CD4-positive, CD25-positive, alpha-beta regulatory T cell (primary cell): ENCODE measurements around the gene KPNA6. TPM values are rescaled to one million over a fixed set of nuclear protein-coding genes. Genes with fewer than 3 reads are reported as not detected.

Experiments used
- ATAC-seq, 2 donors: fragments of 150-1000 bp; cut with Tn5 transposase; one replicate each; pipeline ENCODE4 v1.10.0; 2021; ENCODE audit warnings: low read depth in 2 of 2, moderate number of reproducible peaks in 2 of 2, moderate library complexity in 1 of 2
- DNase-seq, 3 donors: peaks; one replicate each; pipeline versions ENCODE4 v3.0.0 to v3.0.0-alpha.2; 2012 to 2022; ENCODE audit warnings: mixed read lengths in 1 of 3
- H3K27ac ChIP-seq: one replicate; pipeline ENCODE4 v1.7.0; 2013; ENCODE audit warnings: mild to moderate bottlenecking, low read length; ENCODE audit not compliant: insufficient read depth, poor library complexity, severe bottlenecking
- H3K27me3 ChIP-seq: one replicate; pipeline ENCODE4 v1.7.0; 2013; ENCODE audit warnings: low read length; ENCODE audit not compliant: control insufficient read depth, insufficient read depth
- H3K36me3 ChIP-seq: one replicate; pipeline ENCODE4 v1.7.0; 2013; ENCODE audit warnings: mild to moderate bottlenecking, low read length, moderate library complexity; ENCODE audit not compliant: control insufficient read depth, insufficient read depth
- H3K4me1 ChIP-seq: 2 replicates; pipeline ENCODE4 v1.7.0; 2013; ENCODE audit warnings: mild to moderate bottlenecking, low read length; ENCODE audit not compliant: insufficient read depth, control insufficient read depth, poor library complexity, severe bottlenecking
- H3K4me3 ChIP-seq: one replicate; pipeline ENCODE4 v1.7.0; 2013; ENCODE audit warnings: low read depth, mild to moderate bottlenecking, low read length, moderate library complexity
- H3K9me3 ChIP-seq, 2 experiments: 1 replicate in 1 of 2; 2 replicates in 1 of 2; pipeline ENCODE4 v1.7.0; 2013; ENCODE audit warnings: low read length in 2 of 2, mild to moderate bottlenecking in 1 of 2, moderate library complexity in 1 of 2; ENCODE audit not compliant: control insufficient read depth in 2 of 2
- H3K27ac Mint-ChIP-seq, 3 donors: one replicate each; pipeline ENCODE4 v1.8.0; 2020 to 2022; ENCODE audit warnings: mild to moderate bottlenecking in 3 of 3, mixed read lengths in 3 of 3, moderate library complexity in 2 of 3
- H3K27me3 Mint-ChIP-seq: one replicate; pipeline ENCODE4 v1.8.0; 2022; ENCODE audit warnings: mild to moderate bottlenecking, mixed read lengths
- H3K36me3 Mint-ChIP-seq: one replicate; pipeline ENCODE4 v1.8.0; 2020; ENCODE audit warnings: mixed read lengths
- H3K4me1 Mint-ChIP-seq, 4 donors: one replicate each; pipeline ENCODE4 v1.8.0; 2020 to 2022; ENCODE audit warnings: mixed read lengths in 4 of 4, mild to moderate bottlenecking in 1 of 4
- H3K4me3 Mint-ChIP-seq, 4 donors: one replicate each; pipeline ENCODE4 v1.8.0; 2020 to 2022; ENCODE audit warnings: mild to moderate bottlenecking in 4 of 4, mixed read lengths in 4 of 4, moderate library complexity in 3 of 4
- H3K9me3 Mint-ChIP-seq, 7 donors: one replicate each; pipeline ENCODE4 v1.8.0; 2020 to 2022; ENCODE audit warnings: mixed read lengths in 7 of 7, mild to moderate bottlenecking in 3 of 7, moderate library complexity in 2 of 7
- polyA plus RNA-seq, 4 donors: library from polyadenylated mRNA; unstranded; fragments of 300-500 nt; fragmentation: Illumina TruSeq; gene quantifications; one replicate each; pipeline ENCODE4 v1.2.3, GENCODE V29; 2021
- total RNA-seq: library from RNA; stranded (reverse); gene quantifications from one replicate; pipeline ENCODE4 v1.2.3, GENCODE V29; 2022

KPNA6 gene
- total and polyA plus RNA-seq, 5 donors from 2014 or later: 22.7 to 56.1 (median 28.6) TPM

DNA sequence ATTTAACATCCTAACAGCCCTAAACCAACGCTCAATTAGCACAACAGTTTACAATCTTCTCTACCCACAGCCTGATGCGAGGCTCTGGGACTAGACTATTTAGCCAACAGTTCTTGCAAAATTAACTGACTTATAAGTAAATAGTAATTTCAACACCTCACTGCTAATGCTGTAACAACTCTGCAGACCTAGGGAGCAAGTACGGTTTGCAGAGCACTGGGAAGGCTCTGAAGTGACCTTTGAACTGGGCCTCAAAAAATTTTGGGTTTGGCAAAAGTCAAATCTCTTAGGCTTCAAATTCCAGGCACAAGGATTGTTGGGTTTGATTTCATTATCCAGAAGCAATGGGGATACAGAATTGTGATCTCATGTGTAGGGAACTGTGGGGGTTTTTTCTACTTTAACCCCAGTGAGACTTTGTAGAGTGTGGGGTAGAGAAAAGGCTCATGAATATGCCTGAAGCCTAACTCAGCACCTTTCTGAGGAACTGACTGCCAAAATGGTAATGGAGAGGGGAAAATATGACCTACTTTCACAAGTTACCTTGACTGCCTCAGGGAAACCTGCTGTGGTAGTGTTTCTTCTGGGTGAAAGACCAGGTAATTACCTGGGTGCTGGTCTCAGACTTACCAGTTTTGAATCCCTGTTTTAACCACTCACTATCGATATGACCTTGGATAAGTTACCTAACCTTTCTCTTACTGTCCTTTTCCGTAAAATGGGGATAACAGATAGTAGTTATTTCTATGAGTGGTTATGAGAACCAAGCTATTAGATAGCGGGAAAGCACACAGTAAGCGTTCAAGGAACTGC is 70.7 kb downstream of the KPNA6 start:
- H3K27me3 ChIP-seq: no peaks in the 10 kb centered on the region
- Mint-ChIP-seq H3K4me1 (peaks cover 10 to 43% (median 28%) of the 10 kb centered on the region in 4 donors), H3K27ac (peak overlapping the region; percentile 90 to 96 (median 95)), H3K36me3 (peaks cover 9% of the 10 kb centered on the region), H3K27me3 (no peaks in the 10 kb centered on the region), H3K9me3 (peaks cover 0 to 1% (median 0%) of the 10 kb centered on the region in 7 donors), H3K4me3 (peak overlapping the region; percentile 85 to 100 (median 93))
- peak overlapping the region; percentile 85 for H3K27ac ChIP-seq
- ATAC-seq (no peak), DNase-seq (no peak)
- no peaks in the 10 kb centered on the region for H3K9me3 ChIP-seq
- peaks cover 6% of the 10 kb centered on the region for H3K36me3 ChIP-seq
- peaks cover 39% of the 10 kb centered on the region for H3K4me1 ChIP-seq
- H3K4me3 ChIP-seq: peak overlapping the region; percentile 83

GRCh38 chr1:32179193-32179442 is 71.3 kb downstream of the KPNA6 start:
- ATAC-seq: no peak
- Histone ChIP-seq H3K36me3 (peaks cover 10% of the 10 kb centered on the region), H3K4me1 (peaks cover 42% of the 10 kb centered on the region), H3K4me3 (peak overlapping the region; percentile 83), H3K27ac (peak overlapping the region; percentile 85), H3K27me3 (no peaks in the 10 kb centered on the region), H3K9me3 (no peaks in the 10 kb centered on the region)
- Mint-ChIP-seq H3K27me3 (no peaks in the 10 kb centered on the region), H3K4me1 (peaks cover 10 to 47% (median 30%) of the 10 kb centered on the region in 4 donors), H3K36me3 (peaks cover 12% of the 10 kb centered on the region), H3K4me3 (peak overlapping the region; percentile 85 to 100 (median 93)), H3K9me3 (peaks cover 0 to 1% (median 0%) of the 10 kb centered on the region in 7 donors), H3K27ac (peak overlapping the region; percentile 90 to 96 (median 95))
- DNase-seq: no peak

DNA sequence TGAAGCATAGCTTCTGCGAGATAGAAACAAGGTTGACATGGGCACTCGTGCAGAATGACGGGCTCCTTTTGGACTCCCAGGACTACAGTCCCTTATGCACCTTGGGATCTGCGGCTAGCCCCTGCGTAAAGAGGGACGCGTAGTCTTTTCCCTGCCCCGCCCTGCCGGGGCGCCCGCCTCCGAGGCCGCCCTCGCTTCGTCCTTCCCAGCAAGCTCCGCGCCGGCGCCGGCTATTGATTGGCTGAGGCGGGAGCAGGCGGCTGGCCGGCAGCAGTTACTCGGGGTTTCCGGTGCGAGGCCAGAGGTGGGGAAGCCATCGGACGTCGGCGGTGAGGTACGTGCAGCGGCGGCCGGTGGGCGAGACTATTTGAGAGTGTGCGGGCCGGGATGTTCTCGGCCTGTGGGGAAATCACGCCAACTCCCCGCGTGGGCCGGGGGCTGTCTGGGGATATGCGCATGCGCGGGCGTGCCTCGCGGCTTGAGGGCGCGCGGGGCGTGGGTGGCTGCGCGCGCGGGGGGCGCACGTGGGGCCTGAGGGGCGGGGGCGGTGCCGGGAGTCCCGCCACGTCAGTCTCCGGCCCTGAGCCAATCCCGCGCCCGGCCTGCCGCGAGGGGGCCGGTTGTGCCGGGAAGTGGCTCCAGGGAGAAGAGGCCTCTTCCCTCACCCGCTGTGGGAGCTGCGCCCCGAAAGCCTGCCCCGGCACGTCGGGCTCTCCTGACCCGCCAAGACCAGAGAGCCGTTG is 71.8 kb downstream of the KPNA6 start, which contains the start of gene TXLNA:
Gene TXLNA, plus strand, starts transcription at position 233 of the 743 bp plus-strand sequence. CDS start 671 bp downstream, outside the sequence.
- Histone ChIP-seq H3K36me3 (peaks cover 15% of the 10 kb centered on the region), H3K4me3 (peak within 1 kb of the TSS; percentile 83), H3K9me3 (no peaks in the 10 kb centered on the region), H3K27ac (peak within 1 kb of the TSS; percentile 85), H3K27me3 (no peaks in the 10 kb centered on the region), H3K4me1 (peaks cover 47% of the 10 kb centered on the region)
- H3K27ac Mint-ChIP-seq: peak within 1 kb of the TSS; percentile 90 to 96 (median 95)
- H3K27me3 Mint-ChIP-seq: no peaks in the 10 kb centered on the region
- H3K4me3 Mint-ChIP-seq: peak within 1 kb of the TSS; percentile 85 to 100 (median 94)
- H3K9me3 Mint-ChIP-seq: peaks cover 0 to 1% (median 0%) of the 10 kb centered on the region in 7 donors
- H3K4me1 Mint-ChIP-seq: peaks cover 10 to 52% (median 32%) of the 10 kb centered on the region in 4 donors
- peak; percentile 83 to 87 for ATAC-seq
- peaks cover 17% of the 10 kb centered on the region for H3K36me3 Mint-ChIP-seq
- DNase-seq: peak; percentile 83 to 93 (median 89)

- Histone ChIP-seq H3K27me3 (no peaks in the 10 kb centered on the region), H3K27ac (peak overlapping the region; percentile 85), H3K36me3 (peaks cover 21% of the 10 kb centered on the region), H3K4me3 (peak overlapping the region; percentile 82), H3K9me3 (no peaks in the 10 kb centered on the region), H3K4me1 (peaks cover 48% of the 10 kb centered on the region)
- Mint-ChIP-seq H3K36me3 (peaks cover 22% of the 10 kb centered on the region), H3K9me3 (peaks cover 0 to 1% (median 0%) of the 10 kb centered on the region in 7 donors), H3K4me1 (peaks cover 10 to 58% (median 37%) of the 10 kb centered on the region in 4 donors), H3K27ac (peak overlapping the region; percentile 74 to 91 (median 90)), H3K4me3 (peak overlapping the region; percentile 85 to 100 (median 92)), H3K27me3 (no peaks in the 10 kb centered on the region)
- DNase-seq (peak; percentile 11 to 50 (median 20)), ATAC-seq (no peak)
These were observed 72.6 kb downstream of the KPNA6 start for GRCh38 chr1:32180186-32181060.

GRCh38 chr1:32181065-32181464 is 73.2 kb downstream of the KPNA6 start:
- ATAC-seq: no peak
- Histone ChIP-seq H3K4me3 (peak overlapping the region; percentile 82), H3K27ac (peak overlapping the region; percentile 85), H3K9me3 (no peaks in the 10 kb centered on the region), H3K36me3 (peaks cover 22% of the 10 kb centered on the region), H3K4me1 (peaks cover 48% of the 10 kb centered on the region), H3K27me3 (no peaks in the 10 kb centered on the region)
- DNase-seq: no peak
- Mint-ChIP-seq H3K27me3 (no peaks in the 10 kb centered on the region), H3K36me3 (peaks cover 24% of the 10 kb centered on the region), H3K9me3 (peaks cover 0 to 1% (median 0%) of the 10 kb centered on the region in 7 donors), H3K4me3 (peak overlapping the region; percentile 85 to 100 (median 92)), H3K4me1 (peaks cover 14 to 60% (median 40%) of the 10 kb centered on the region in 4 donors), H3K27ac (peak overlapping the region; percentile 74 to 91 (median 90))

DNA sequence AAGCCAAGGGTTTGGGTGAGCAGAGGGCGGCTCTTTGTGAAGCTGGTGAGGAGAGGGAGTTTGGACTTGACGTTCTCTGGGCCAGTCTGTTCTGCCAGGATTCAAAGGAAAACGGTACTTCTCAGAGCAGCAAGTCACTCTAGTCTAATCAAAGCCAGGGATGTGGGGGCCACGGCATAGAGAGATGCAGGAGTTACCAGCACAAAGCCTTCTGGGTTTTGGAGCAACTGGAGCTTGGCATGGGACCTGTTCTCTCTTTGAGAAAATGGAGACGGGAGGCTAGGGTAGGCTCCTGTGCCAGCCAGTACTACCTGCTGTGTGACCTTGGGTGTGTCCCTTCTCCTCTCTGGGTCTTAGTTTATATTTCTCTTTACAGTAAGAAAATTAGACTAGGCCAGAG is 73.7 kb downstream of the KPNA6 start:
- H3K9me3 Mint-ChIP-seq: peaks cover 0 to 1% (median 0%) of the 10 kb centered on the region in 7 donors
- H3K27ac Mint-ChIP-seq: peak overlapping the region; percentile 74 to 91 (median 90)
- ATAC-seq: no peak
- H3K27me3 Mint-ChIP-seq: no peaks in the 10 kb centered on the region
- H3K27me3 ChIP-seq: no peaks in the 10 kb centered on the region
- H3K36me3 Mint-ChIP-seq: peaks cover 29% of the 10 kb centered on the region
- H3K36me3 ChIP-seq: peaks cover 27% of the 10 kb centered on the region
- no peaks in the 10 kb centered on the region for H3K9me3 ChIP-seq
- peaks cover 48% of the 10 kb centered on the region for H3K4me1 ChIP-seq
- peak overlapping the region; percentile 85 to 100 (median 92) for H3K4me3 Mint-ChIP-seq
- H3K4me3 ChIP-seq: no peak overlapping the region
- peak overlapping the region; percentile 47 for H3K27ac ChIP-seq
- no peak for DNase-seq
- H3K4me1 Mint-ChIP-seq: peaks cover 17 to 65% (median 45%) of the 10 kb centered on the region in 4 donors

DNA sequence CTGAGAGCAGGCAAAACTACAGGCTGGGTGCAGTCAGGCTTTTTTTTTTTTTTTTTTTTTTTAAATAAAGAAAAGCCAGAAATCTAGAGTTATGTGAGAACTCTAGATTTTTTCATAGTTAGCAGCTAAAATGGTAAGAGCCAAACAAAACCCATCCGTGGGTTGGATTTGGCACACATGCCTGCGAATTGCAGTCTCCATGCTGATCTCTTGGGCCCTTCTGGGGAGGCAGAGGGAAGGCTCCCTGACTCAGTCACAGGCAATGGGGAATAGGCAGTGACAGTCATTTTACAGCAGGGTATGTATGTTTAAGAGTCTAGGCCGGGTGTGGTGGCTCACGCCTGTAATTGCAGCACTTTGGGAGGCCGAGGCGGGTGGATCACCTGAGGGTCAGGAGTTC is 74.2 kb downstream of the KPNA6 start:
- peaks cover 30% of the 10 kb centered on the region for H3K36me3 ChIP-seq
- Mint-ChIP-seq H3K27ac (peak overlapping the region in 2 of 3 donors; percentile 55 to 90), H3K36me3 (peaks cover 31% of the 10 kb centered on the region), H3K27me3 (no peaks in the 10 kb centered on the region), H3K9me3 (peaks cover 0 to 1% (median 0%) of the 10 kb centered on the region in 7 donors), H3K4me3 (peak overlapping the region; percentile 58 to 100 (median 68)), H3K4me1 (peaks cover 17 to 66% (median 48%) of the 10 kb centered on the region in 4 donors)
- peaks cover 48% of the 10 kb centered on the region for H3K4me1 ChIP-seq
- no peaks in the 10 kb centered on the region for H3K27me3 ChIP-seq
- ATAC-seq: no peak
- H3K4me3 ChIP-seq: no peak overlapping the region
- no peak for DNase-seq
- no peaks in the 10 kb centered on the region for H3K9me3 ChIP-seq
- H3K27ac ChIP-seq: peak overlapping the region; percentile 47
